Liver (tissue), 9 donors: Measurements from ENCODE around the gene SOX11. TPM values are rescaled to one million over a fixed set of nuclear protein-coding genes. Genes with fewer than 3 reads are reported as not detected.

Experiments
- DNase-seq: peaks from one replicate; pipeline ENCODE4 v3.0.0-alpha.2; 2017; ENCODE audit warnings: low spot score
- H3K27ac ChIP-seq, 2 donors: one replicate each; pipeline ENCODE4 v1.7.0; 2013; ENCODE audit warnings: inconsistent platforms in 2 of 2, low read length in 2 of 2, control low read depth in 1 of 2, low read depth in 1 of 2, mild to moderate bottlenecking in 1 of 2
- H3K27me3 ChIP-seq, 4 donors: one replicate each; pipeline versions ENCODE4 v1.6.1 to v1.7.0; 2013; ENCODE audit warnings: low read length in 3 of 4, inconsistent platforms in 1 of 4, mild to moderate bottlenecking in 1 of 4, moderate library complexity in 1 of 4; ENCODE audit not compliant: control insufficient read depth in 4 of 4, insufficient read depth in 4 of 4
- H3K36me3 ChIP-seq, 4 donors: one replicate each; pipeline versions ENCODE4 v1.6.1 to v1.7.0; 2013; ENCODE audit warnings: low read length in 3 of 4, mild to moderate bottlenecking in 3 of 4, low read depth in 1 of 4, moderate library complexity in 1 of 4; ENCODE audit not compliant: control insufficient read depth in 4 of 4, insufficient read depth in 3 of 4
- H3K4me1 ChIP-seq, 4 donors: one replicate each; pipeline versions ENCODE4 v1.6.1 to v1.7.0; 2013; ENCODE audit warnings: low read length in 3 of 4, mild to moderate bottlenecking in 3 of 4, moderate library complexity in 1 of 4; ENCODE audit not compliant: control insufficient read depth in 4 of 4, insufficient read depth in 4 of 4
- H3K4me3 ChIP-seq, 3 donors: one replicate each; pipeline versions ENCODE4 v1.6.1 to v1.7.0; 2013; ENCODE audit warnings: low read length in 3 of 3, control low read depth in 1 of 3, low read depth in 1 of 3, mild to moderate bottlenecking in 1 of 3
- H3K9ac ChIP-seq, 2 donors: one replicate each; pipeline ENCODE4 v1.7.0; 2013; ENCODE audit warnings: low read length in 2 of 2, mild to moderate bottlenecking in 2 of 2, moderate library complexity in 2 of 2, control low read depth in 1 of 2, low read depth in 1 of 2
- H3K9me3 ChIP-seq, 4 donors: one replicate each; pipeline versions ENCODE4 v1.6.1 to v1.7.0; 2013; ENCODE audit warnings: low read length in 3 of 4; ENCODE audit not compliant: control insufficient read depth in 4 of 4
- FOXA1 ChIP-seq: IDR thresholded peaks from 2 replicates; pipeline ENCODE4 v1.6.1; 2016; ENCODE audit warnings: antibody characterized with exemption
- FOXA2 ChIP-seq: IDR thresholded peaks from 2 replicates; pipeline ENCODE4 v1.6.1; 2016; ENCODE audit warnings: antibody characterized with exemption
- GABPA ChIP-seq, 2 donors: IDR thresholded peaks in 1 of 2; conservative IDR thresholded peaks in 1 of 2; 2 replicates each; pipeline ENCODE4 v1.6.1; 2016; ENCODE audit warnings: antibody characterized with exemption in 2 of 2, mild to moderate bottlenecking in 1 of 2, moderate library complexity in 1 of 2
- HNF4G ChIP-seq: IDR thresholded peaks from 2 replicates; pipeline ENCODE4 v1.6.1; 2016; ENCODE audit warnings: antibody characterized with exemption
- MAX ChIP-seq: IDR thresholded peaks from 2 replicates; pipeline ENCODE4 v1.6.1; 2016; ENCODE audit warnings: antibody characterized with exemption
- NR2F2 ChIP-seq: IDR thresholded peaks from 2 replicates; pipeline ENCODE4 v1.6.1; 2016; ENCODE audit warnings: antibody characterized with exemption
- RAD21 ChIP-seq, 2 donors: IDR thresholded peaks; 2 replicates each; pipeline ENCODE4 v1.6.1; 2016; ENCODE audit warnings: antibody characterized with exemption in 2 of 2, mild to moderate bottlenecking in 2 of 2
- REST ChIP-seq: IDR thresholded peaks from 2 replicates; pipeline ENCODE4 v1.6.1; 2016; ENCODE audit warnings: antibody characterized with exemption, mild to moderate bottlenecking
- RXRA ChIP-seq, 2 donors: IDR thresholded peaks; 2 replicates each; pipeline ENCODE4 v1.6.1; 2017 to 2018; ENCODE audit warnings: antibody characterized with exemption in 2 of 2, mild to moderate bottlenecking in 1 of 2
- SP1 ChIP-seq: IDR thresholded peaks from 2 replicates; pipeline ENCODE4 v1.6.1; 2018; ENCODE audit warnings: antibody characterized with exemption, mild to moderate bottlenecking
- ZBTB33 ChIP-seq: IDR thresholded peaks from 2 replicates; pipeline ENCODE4 v1.6.1; 2016; ENCODE audit warnings: antibody characterized with exemption
- WGBS: extraction: QIAGEN DNeasy Blood & Tissue Kit; methylation state at CpG from one replicate; pipeline ENCODE4 v1.1.7; 2013; 5-methylcytosine and 5-hydroxymethylcytosine counted together
- polyA plus RNA-seq, 2 donors: library from polyadenylated mRNA; stranded (reverse) in 1 of 2; unstranded in 1 of 2; fragments of 200-250 nt in 1 of 2; fragments of >200 nt in 1 of 2; fragmentation: Nextera tagmentation in 1 of 2; extraction: Ambion mirVana in 1 of 2; gene quantifications; one replicate each; pipeline versions ENCODE4 v1.2.1 to v1.2.3, GENCODE V29; 2013 to 2015
- total RNA-seq, 2 donors: library from RNA; depleted of rRNA; stranded (reverse); fragments of >200 nt; gene quantifications; one replicate each; pipeline ENCODE4 v1.2.3, GENCODE V29; 2014
- TF ChIP-seq, protein P1 (sequence below): IDR thresholded peaks from 2 replicates; pipeline ENCODE4 v1.6.1; 2016; ENCODE audit warnings: antibody characterized with exemption
- TF ChIP-seq, protein P2 (sequence below): fragments of 150-350 bp; IDR thresholded peaks from 2 replicates; pipeline ENCODE4 v1.5.1; 2017; ENCODE audit warnings: improper control_type of control experiment, low read depth, low read length; ENCODE audit not compliant: missing input control
- donor health status: healthy.
- donor health status: healthy.
- donor health status: healthy.
- donor health status: healthy.
- donor health status: healthy.

The SOX11 gene
- total and polyA plus RNA-seq, 4 donors = 0.09 TPM; not detected in 3

- TF ChIP-seq REST (no peak), RXRA (IDR thresholded peaks at IDR 0.05) (no peak), MAX (no peak)
These were observed 4.8 kb downstream of the SOX11 start (continued) for GRCh38 chr2:5696945-5697521.

GRCh38 chr2:5697562-5697961 is 5.4 kb downstream of the SOX11 start:
- no peak for TF ChIP-seq HNF4G
- no peak for TF ChIP-seq SP1
- no peak for TF ChIP-seq REST
- no peak for TF ChIP-seq FOXA2
- TF ChIP-seq ZBTB33 = no peak
- no peak for TF ChIP-seq RAD21 (IDR thresholded peaks at IDR 0.05)
- TF ChIP-seq, protein P1, sequence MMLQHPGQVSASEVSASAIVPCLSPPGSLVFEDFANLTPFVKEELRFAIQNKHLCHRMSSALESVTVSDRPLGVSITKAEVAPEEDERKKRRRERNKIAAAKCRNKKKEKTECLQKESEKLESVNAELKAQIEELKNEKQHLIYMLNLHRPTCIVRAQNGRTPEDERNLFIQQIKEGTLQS = no peak
- no peak for TF ChIP-seq NR2F2
- no peak for TF ChIP-seq GABPA (IDR thresholded peaks at IDR 0.05 in 1 of 2, conservative IDR thresholded peaks at IDR 0.05 in 1 of 2)
- TF ChIP-seq, protein P2, sequence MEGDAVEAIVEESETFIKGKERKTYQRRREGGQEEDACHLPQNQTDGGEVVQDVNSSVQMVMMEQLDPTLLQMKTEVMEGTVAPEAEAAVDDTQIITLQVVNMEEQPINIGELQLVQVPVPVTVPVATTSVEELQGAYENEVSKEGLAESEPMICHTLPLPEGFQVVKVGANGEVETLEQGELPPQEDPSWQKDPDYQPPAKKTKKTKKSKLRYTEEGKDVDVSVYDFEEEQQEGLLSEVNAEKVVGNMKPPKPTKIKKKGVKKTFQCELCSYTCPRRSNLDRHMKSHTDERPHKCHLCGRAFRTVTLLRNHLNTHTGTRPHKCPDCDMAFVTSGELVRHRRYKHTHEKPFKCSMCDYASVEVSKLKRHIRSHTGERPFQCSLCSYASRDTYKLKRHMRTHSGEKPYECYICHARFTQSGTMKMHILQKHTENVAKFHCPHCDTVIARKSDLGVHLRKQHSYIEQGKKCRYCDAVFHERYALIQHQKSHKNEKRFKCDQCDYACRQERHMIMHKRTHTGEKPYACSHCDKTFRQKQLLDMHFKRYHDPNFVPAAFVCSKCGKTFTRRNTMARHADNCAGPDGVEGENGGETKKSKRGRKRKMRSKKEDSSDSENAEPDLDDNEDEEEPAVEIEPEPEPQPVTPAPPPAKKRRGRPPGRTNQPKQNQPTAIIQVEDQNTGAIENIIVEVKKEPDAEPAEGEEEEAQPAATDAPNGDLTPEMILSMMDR = no peak
- TF ChIP-seq MAX = no peak
- no peak for TF ChIP-seq FOXA1
- Histone ChIP-seq H3K9me3 (no peaks in the 10 kb centered on the region), H3K9ac (no peak overlapping the region), H3K27me3 (peaks cover 0 to 32% (median 6%) of the 10 kb centered on the region in 4 donors), H3K27ac (no peak overlapping the region), H3K4me3 (no peak overlapping the region), H3K36me3 (no peaks in the 10 kb centered on the region), H3K4me1 (peaks cover 4 to 25% (median 7%) of the 10 kb centered on the region in 4 donors)
- DNase-seq = no peak
- WGBS = 32% methylated on average over 8 of the region's 8 CpGs
